Adrenal gland (tissue), 12 donors: Measurements from ENCODE around the gene ENTPD5. TPM values are rescaled to one million over a fixed set of nuclear protein-coding genes. Genes with fewer than 3 reads are reported as not detected.
"Not testable (repeated sequence)": the region's sequence is repeated elsewhere in the genome, so short reads cannot be mapped to it uniquely, and the experiment has no call there.

ENCODE experiments used
- DNase-seq, 7 donors: peaks; one replicate each; pipeline ENCODE4 v3.0.0-alpha.2; 2019 to 2020
- H3K27ac ChIP-seq, 5 donors: fragments of 200-600 bp; sonication (generic) in 4 of 5; 1 replicate in 3 of 5; 2 replicates in 2 of 5; pipeline versions ENCODE4 v1.5.1 to v1.8.0; 2016 to 2020; ENCODE audit warnings: mild to moderate bottlenecking in 1 of 5
- H3K27me3 ChIP-seq: fragments of 200-600 bp; 2 replicates; pipeline ENCODE4 v1.8.0; 2021
- H3K36me3 ChIP-seq, 2 donors: fragments of 200-600 bp; replicated peaks in 1 of 2; 1 replicate in 1 of 2; 2 replicates in 1 of 2; pipeline versions ENCODE4 v1.5.1 to v1.8.0; 2018 to 2022
- H3K4me1 ChIP-seq, 2 donors: fragments of 200-600 bp; replicated peaks in 1 of 2; 1 replicate in 1 of 2; 2 replicates in 1 of 2; pipeline versions ENCODE4 v1.5.1 to v1.8.0; 2018 to 2021
- H3K4me3 ChIP-seq, 4 donors: fragments of 200-600 bp; sonication (generic) in 3 of 4; one replicate each; pipeline ENCODE4 v1.5.1; 2016 to 2018
- H3K9me3 ChIP-seq, 3 donors: fragments of 200-600 bp; sonication (generic) in 1 of 3; replicated peaks in 1 of 3; 1 replicate in 2 of 3; 2 replicates in 1 of 3; pipeline versions ENCODE4 v1.5.1 to v1.8.0; 2016 to 2021
- POLR2A ChIP-seq, 2 donors: fragments of 450-650 bp; IDR thresholded peaks; one replicate each; pipeline ENCODE4 v1.6.1; 2017; ENCODE audit warnings: antibody characterized with exemption in 2 of 2, mild to moderate bottlenecking in 2 of 2, moderate library complexity in 1 of 2
- WGBS, 4 donors: extraction: QIAGEN DNeasy Blood & Tissue Kit in 2 of 4; methylation state at CpG; one replicate each; pipeline versions ENCODE4 v1.1.5 to v1.1.7; 2013 to 2017; 5-methylcytosine and 5-hydroxymethylcytosine counted together
- intact Hi-C, 2 donors: fragments of 100-400 bp; cut with DNase I; formaldehyde crosslinking; loops; one replicate each; pipeline versions ENCODE4 v1.14.1 to v1.15.0; 2022 to 2023
- polyA plus RNA-seq, 3 donors: library from polyadenylated mRNA; stranded (reverse); fragments of 200-250 nt in 2 of 3; fragments of 350-450 nt in 1 of 3; fragmentation: Illumina TruSeq in 1 of 3; extraction: RNeasy Lipid Tissue Mini Kit (QIAGEN cat#74804) in 1 of 3; gene quantifications; one replicate each; pipeline ENCODE4 v1.2.3, GENCODE V29; 2013 to 2014
- total RNA-seq, 9 donors: library from RNA; depleted of rRNA in 4 of 9; stranded (reverse); fragments of >200 nt in 4 of 9; fragments of 120-200 nt in 1 of 9; fragmentation: NEBNext Ultra II Directional in 1 of 9; extraction: Animal tissue kit (Norgen Biotek cat#: 25700) in 1 of 9; gene quantifications; one replicate each; pipeline versions ENCODE4 v1.1.0 to v1.2.4, GENCODE V29; 2013 to 2023
- TF ChIP-seq, protein P1 (sequence below), 6 experiments: fragments of 450-650 bp in 4 of 6; fragments of 200-600 bp in 2 of 6; sonication (generic) in 1 of 6; IDR thresholded peaks; 1 replicate in 5 of 6; 2 replicates in 1 of 6; pipeline versions ENCODE4 v1.5.1 to v1.8.0; 2016 to 2021; ENCODE audit warnings: antibody characterized with exemption in 6 of 6, mild to moderate bottlenecking in 2 of 6, moderate library complexity in 1 of 6
- donor health status: healthy with polysubstance abuse.
- donor health status: Bipolar disorder and iron deficiency.
- donor health status: DM: yes; HTN: yes; CAD: no.
- donor health status: DM: no; HTN: no; CAD: no.
- donor health status: DM: no; HTN: no; CAD: no.
- donor health status: DM: yes; HTN: yes; CAD: no.

ENTPD5 gene
- total and polyA plus RNA-seq, 12 donors: 6.5 to 18.5 (median 13.5) TPM

DNA sequence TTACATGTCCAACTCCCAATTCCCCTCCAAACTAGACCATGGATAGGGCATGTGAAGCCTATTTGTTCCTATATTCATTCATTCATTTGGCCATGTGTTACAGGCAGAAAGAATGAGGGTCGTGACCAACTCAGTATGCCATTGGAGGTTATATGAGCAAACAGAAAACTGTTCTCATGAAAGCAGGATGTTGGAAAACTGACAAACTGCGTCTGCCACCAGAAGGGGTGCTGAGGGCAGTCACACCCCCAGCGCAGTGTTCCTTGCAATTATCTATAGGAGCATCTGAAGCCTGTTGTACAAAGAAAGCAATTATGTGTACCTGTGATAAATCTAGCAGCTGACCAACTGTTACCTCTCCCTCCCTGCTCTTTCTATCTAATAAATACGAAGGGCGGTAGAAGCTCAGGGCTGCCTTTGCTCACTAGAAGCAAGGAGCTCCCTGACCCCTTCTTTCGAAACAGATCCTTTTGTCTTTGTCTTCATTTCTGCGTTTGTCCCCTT, 21.1 kb downstream of the ENTPD5 start:
- intact Hi-C loops: no loop called here
- peaks cover 0 to 5% of the 10 kb centered on the region in 2 donors for H3K4me1 ChIP-seq
- H3K4me3 ChIP-seq: no peak overlapping the region
- WGBS, 4 donors: 83 to 89% (median 86%) methylated on average over 7 of the region's 7 CpGs
- no peaks in the 10 kb centered on the region for H3K27me3 ChIP-seq
- TF ChIP-seq, protein P1, sequence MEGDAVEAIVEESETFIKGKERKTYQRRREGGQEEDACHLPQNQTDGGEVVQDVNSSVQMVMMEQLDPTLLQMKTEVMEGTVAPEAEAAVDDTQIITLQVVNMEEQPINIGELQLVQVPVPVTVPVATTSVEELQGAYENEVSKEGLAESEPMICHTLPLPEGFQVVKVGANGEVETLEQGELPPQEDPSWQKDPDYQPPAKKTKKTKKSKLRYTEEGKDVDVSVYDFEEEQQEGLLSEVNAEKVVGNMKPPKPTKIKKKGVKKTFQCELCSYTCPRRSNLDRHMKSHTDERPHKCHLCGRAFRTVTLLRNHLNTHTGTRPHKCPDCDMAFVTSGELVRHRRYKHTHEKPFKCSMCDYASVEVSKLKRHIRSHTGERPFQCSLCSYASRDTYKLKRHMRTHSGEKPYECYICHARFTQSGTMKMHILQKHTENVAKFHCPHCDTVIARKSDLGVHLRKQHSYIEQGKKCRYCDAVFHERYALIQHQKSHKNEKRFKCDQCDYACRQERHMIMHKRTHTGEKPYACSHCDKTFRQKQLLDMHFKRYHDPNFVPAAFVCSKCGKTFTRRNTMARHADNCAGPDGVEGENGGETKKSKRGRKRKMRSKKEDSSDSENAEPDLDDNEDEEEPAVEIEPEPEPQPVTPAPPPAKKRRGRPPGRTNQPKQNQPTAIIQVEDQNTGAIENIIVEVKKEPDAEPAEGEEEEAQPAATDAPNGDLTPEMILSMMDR (IDR thresholded peaks at IDR 0.05): no peak
- no peaks in the 10 kb centered on the region for H3K36me3 ChIP-seq
- H3K9me3 ChIP-seq: no peaks in the 10 kb centered on the region
- no peak overlapping the region for H3K27ac ChIP-seq
- peak in 1 of 7 donors; percentile 57 for DNase-seq

DNA sequence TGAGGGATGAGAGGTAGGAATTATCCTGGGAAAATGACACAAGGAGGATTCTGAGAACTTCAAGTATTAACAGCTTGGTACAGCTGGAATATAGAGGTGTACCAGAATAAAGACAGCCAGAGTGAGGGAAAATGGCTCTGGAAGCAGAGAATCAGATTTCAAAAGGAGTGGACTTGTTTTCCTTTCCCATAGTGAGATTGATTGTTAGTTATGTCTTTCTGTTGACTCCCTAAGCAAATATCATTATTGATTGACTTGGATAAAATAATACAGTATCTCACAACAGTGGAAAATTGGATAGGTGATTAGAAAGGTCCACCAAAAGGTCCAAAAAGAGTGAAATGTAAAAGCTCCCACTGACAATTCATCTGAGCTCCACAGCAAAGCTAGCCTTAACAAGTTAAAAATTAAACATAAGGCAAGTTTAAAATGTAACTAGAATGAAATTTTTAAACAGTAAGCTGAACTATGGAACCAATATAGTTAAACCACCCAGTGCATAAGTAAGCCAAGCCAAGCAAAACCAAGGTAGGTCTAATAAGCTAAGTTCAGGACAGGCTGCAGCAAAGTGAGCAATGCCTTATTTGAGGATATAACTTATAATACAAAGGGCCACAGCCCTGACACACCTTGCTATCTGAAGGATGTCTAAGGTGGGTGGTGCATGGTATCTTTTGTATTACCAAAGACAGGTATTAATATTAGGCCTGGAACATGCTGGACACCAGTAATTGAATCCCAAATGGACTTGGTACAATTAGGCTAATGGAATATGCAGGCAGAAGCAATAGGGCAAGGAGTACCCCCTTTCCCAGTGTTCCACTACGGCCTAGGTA, 21.8 kb downstream of the ENTPD5 start:
- no peaks in the 10 kb centered on the region for H3K9me3 ChIP-seq
- no peak overlapping the region for H3K4me3 ChIP-seq
- DNase-seq: no peak
- 91 to 100% (median 95%) methylated on average over 1 of the region's 1 CpG for WGBS, 4 donors
- intact Hi-C loops: no loop called here
- no peaks in the 10 kb centered on the region for H3K27me3 ChIP-seq
- no peaks in the 10 kb centered on the region for H3K36me3 ChIP-seq
- H3K4me1 ChIP-seq: peaks cover 0 to 5% of the 10 kb centered on the region in 2 donors
- H3K27ac ChIP-seq: no peak overlapping the region
- TF ChIP-seq POLR2A (IDR thresholded peaks at IDR 0.05): no peak
- TF ChIP-seq, protein P1 (IDR thresholded peaks at IDR 0.05): no peak

DNA sequence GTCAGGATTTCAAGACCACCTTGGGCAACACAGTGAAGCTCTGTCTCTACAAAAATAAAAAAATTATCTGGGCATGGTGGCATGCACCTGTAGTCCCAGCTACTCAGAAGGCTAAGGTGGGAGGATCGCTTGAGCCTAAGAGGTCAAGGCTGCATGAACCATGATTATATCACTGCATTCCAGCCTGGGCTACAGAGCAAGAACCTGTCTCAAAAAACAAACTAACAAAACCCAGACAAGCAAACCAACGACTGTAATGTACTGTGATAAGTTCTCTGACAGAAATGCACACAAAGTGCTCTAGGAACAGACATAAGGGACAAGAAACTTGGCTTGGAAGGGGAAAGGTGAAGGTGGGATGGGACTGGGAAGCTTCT, 22.4 kb downstream of the ENTPD5 start:
- Histone ChIP-seq H3K27ac (no peak overlapping the region), H3K4me1 (peaks cover 0 to 5% of the 10 kb centered on the region in 2 donors), H3K9me3 (no peaks in the 10 kb centered on the region), H3K36me3 (no peaks in the 10 kb centered on the region), H3K27me3 (no peaks in the 10 kb centered on the region), H3K4me3 (no peak overlapping the region)
- WGBS, 4 donors: 25 to 45% (median 36%) methylated on average over 2 of the region's 2 CpGs
- no peak for DNase-seq
- intact Hi-C loops: no loop called here
- TF ChIP-seq POLR2A (IDR thresholded peaks at IDR 0.05): no peak
- TF ChIP-seq, protein P1 (IDR thresholded peaks at IDR 0.05): no peak

DNA sequence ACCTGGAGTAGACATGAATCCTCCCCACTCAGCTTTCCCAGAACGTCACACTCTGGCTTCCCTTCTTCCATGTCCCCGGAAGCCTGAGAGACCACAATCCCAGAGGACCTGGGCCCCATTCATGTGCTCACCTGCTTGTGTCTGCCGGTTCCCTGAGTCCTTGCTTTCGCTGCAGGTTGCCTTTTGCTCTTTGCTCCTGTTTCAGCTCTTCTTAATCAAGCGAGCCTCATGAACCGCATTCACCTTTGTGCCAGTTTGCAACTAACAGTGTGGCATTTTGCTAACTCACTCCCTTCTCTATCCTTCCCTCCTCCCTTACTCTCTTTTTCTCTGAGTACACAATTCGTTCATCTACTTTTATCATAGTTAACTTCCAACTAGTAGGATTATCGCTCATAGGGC, 23.1 kb downstream of the ENTPD5 start:
- H3K27me3 ChIP-seq: no peaks in the 10 kb centered on the region
- TF ChIP-seq, protein P1 (IDR thresholded peaks at IDR 0.05): no peak
- TF ChIP-seq POLR2A (IDR thresholded peaks at IDR 0.05): no peak
- no peaks in the 10 kb centered on the region for H3K36me3 ChIP-seq
- H3K4me1 ChIP-seq: peaks cover 0 to 5% of the 10 kb centered on the region in 2 donors
- WGBS, 4 donors: 94 to 98% (median 97%) methylated on average over 8 of the region's 8 CpGs
- H3K27ac ChIP-seq: no peak overlapping the region
- DNase-seq: no peak
- H3K9me3 ChIP-seq: no peaks in the 10 kb centered on the region
- H3K4me3 ChIP-seq: no peak overlapping the region
- intact Hi-C loops: no loop called here

DNA sequence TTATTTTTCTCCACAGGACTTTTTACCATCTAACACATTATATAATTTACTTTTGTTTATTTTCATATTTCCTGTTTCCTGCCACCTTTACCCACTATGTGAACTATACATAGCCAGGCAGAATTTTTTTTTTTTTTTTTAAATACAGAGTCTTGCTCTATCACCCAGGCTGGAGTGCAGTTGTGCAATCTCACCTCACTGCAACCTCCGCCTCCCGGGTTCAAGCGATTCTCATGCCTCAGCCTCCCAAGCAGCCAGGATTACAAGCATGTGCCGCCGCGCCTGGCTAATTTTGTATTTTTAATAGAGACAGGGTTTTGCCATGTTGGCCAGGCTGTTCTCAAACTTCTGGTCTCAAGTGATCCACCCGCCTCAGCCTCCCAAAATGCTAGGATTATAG, 24.2 kb downstream of the ENTPD5 start:
- H3K4me3 ChIP-seq, H3K36me3 ChIP-seq, H3K4me1 ChIP-seq, H3K9me3 ChIP-seq, DNase-seq, intact Hi-C loops, H3K27ac ChIP-seq, H3K27me3 ChIP-seq: not testable (repeated sequence)
- WGBS, 4 donors: 93 to 97% (median 97%) methylated on average over 7 of the region's 7 CpGs
